CD4-positive, alpha-beta T cell treated with Interleukin-6 at 100 ng/mL for 8 hours (primary cell): Measurements from ENCODE around the gene ENTHD1.

Source experiments
- DNase-seq: peaks from one replicate; pipeline ENCODE4 v3.0.0-alpha.2; 2020; ENCODE audit warnings: mixed read lengths, low spot score

ENTHD1 gene

GRCh38 chr22:39893526-39893925 lies at the start of gene ENTHD1:
Gene ENTHD1, minus strand, starts transcription at chr22:39893760. Its CDS starts 6,012 bp downstream, at chr22:39887748.
- no peak for DNase-seq

GRCh38 chr22:39943337-39943736 lies 49.8 kb upstream of the ENTHD1 start:
- DNase-seq: no peak

GRCh38 chr22:39942439-39943230 lies 49.1 kb upstream of the ENTHD1 start:
- no peak for DNase-seq

GRCh38 chr22:39941601-39942000 lies 48.0 kb upstream of the ENTHD1 start:
- DNase-seq: no peak

- peak; percentile 72 for DNase-seq
Measured at GRCh38 chr22:39940757-39941305, 47.3 kb upstream of the ENTHD1 start.

- DNase-seq: no peak
Measured at GRCh38 chr22:39939830-39940229, 46.3 kb upstream of the ENTHD1 start.

- DNase-seq: no peak
Measured at GRCh38 chr22:39938509-39939111, 45.0 kb upstream of the ENTHD1 start.

- peak; percentile 50 for DNase-seq
Measured at GRCh38 chr22:39937906-39938305, 44.3 kb upstream of the ENTHD1 start.

- DNase-seq: no peak
Measured at GRCh38 chr22:39936523-39937145, 43.1 kb upstream of the ENTHD1 start.

- no peak for DNase-seq
Measured at GRCh38 chr22:39935612-39936011, 42.1 kb upstream of the ENTHD1 start.

- no peak for DNase-seq
Measured at GRCh38 chr22:39935116-39935515, 41.6 kb upstream of the ENTHD1 start.

- DNase-seq: no peak
Measured at GRCh38 chr22:39933741-39934140, 40.2 kb upstream of the ENTHD1 start.

- peak; percentile 36 for DNase-seq
Measured at GRCh38 chr22:39932918-39933649, 39.5 kb upstream of the ENTHD1 start.

GRCh38 chr22:39932166-39932565 lies 38.6 kb upstream of the ENTHD1 start:
- DNase-seq: no peak

GRCh38 chr22:39931251-39931650 lies 37.7 kb upstream of the ENTHD1 start:
- DNase-seq: no peak

GRCh38 chr22:39928536-39929520 lies 35.3 kb upstream of the ENTHD1 start:
- DNase-seq: no peak

- DNase-seq: no peak
Measured at GRCh38 chr22:39927544-39927943, 34.0 kb upstream of the ENTHD1 start.

GRCh38 chr22:39926753-39927152 lies 33.2 kb upstream of the ENTHD1 start:
- DNase-seq: no peak

- DNase-seq: peak; percentile 53
Measured at GRCh38 chr22:39925909-39926679, 32.5 kb upstream of the ENTHD1 start.

GRCh38 chr22:39925273-39925672 lies 31.7 kb upstream of the ENTHD1 start:
- DNase-seq: no peak
